Gastrocnemius medialis (tissue), 4 donors: Measurements from ENCODE around the gene STN1. TPM values are rescaled to one million over a fixed set of nuclear protein-coding genes. Genes with fewer than 3 reads are reported as not detected.

Source experiments
- ATAC-seq, 2 donors: fragments of 150-250 bp; one replicate each; pipeline ENCODE4 v1.9.1; 2016
- DNase-seq, 2 donors: peaks; one replicate each; pipeline ENCODE4 v3.0.0-alpha.2; 2019
- H3K27ac ChIP-seq, 4 donors: fragments of 200-600 bp; sonication (generic); 1 replicate in 1 of 4; 2 replicates in 3 of 4; pipeline ENCODE4 v1.5.1; 2016 to 2018; ENCODE audit warnings: mild to moderate bottlenecking in 2 of 4, moderate library complexity in 1 of 4
- H3K27me3 ChIP-seq, 3 donors: fragments of 200-600 bp; sonication (generic) in 2 of 3; 1 replicate in 1 of 3; 2 replicates in 2 of 3; pipeline versions ENCODE4 v1.5.1 to v1.6.0; 2016 to 2019; ENCODE audit warnings: mild to moderate bottlenecking in 1 of 3, moderate library complexity in 1 of 3
- H3K36me3 ChIP-seq, 2 donors: fragments of 200-600 bp; sonication (generic) in 1 of 2; one replicate each; pipeline ENCODE4 v1.5.1; 2017 to 2018
- H3K4me1 ChIP-seq, 2 donors: fragments of 200-600 bp; sonication (generic) in 1 of 2; one replicate each; pipeline ENCODE4 v1.5.1; 2016 to 2017; ENCODE audit warnings: mild to moderate bottlenecking in 2 of 2
- H3K4me3 ChIP-seq, 4 donors: fragments of 200-600 bp; sonication (generic) in 3 of 4; 1 replicate in 1 of 4; 2 replicates in 3 of 4; pipeline ENCODE4 v1.5.1; 2016 to 2019; ENCODE audit warnings: mild to moderate bottlenecking in 2 of 4
- H3K9me3 ChIP-seq, 3 donors: fragments of 200-600 bp; sonication (generic) in 2 of 3; 1 replicate in 1 of 3; 2 replicates in 2 of 3; pipeline ENCODE4 v1.5.1; 2016 to 2019
- POLR2A ChIP-seq, 2 donors: fragments of 450-650 bp; IDR thresholded peaks; one replicate each; pipeline ENCODE4 v1.6.1; 2017; ENCODE audit warnings: antibody characterized with exemption in 2 of 2, mild to moderate bottlenecking in 2 of 2, moderate library complexity in 2 of 2
- in situ Hi-C, 4 donors: fragments of 200-750 bp; cut with MboI; loops; one replicate each; pipeline versions ENCODE4 v1.15.0 to v1.8.0; 2017; ENCODE audit warnings: low sequenced_read_pairs in 4 of 4
- intact Hi-C: fragments of 100-400 bp; cut with DNase I; formaldehyde crosslinking; loops from one replicate; pipeline ENCODE4 v1.15.1; 2023; ENCODE audit warnings: low total_unique reads
- total RNA-seq, 4 donors: library from RNA; depleted of rRNA; stranded (reverse); fragments of >200 nt; gene quantifications; one replicate each; pipeline versions ENCODE4 v1.1.0 to v1.2.3, GENCODE V29; 2016
- TF ChIP-seq, protein P1 (sequence below), 5 experiments: fragments of 450-650 bp in 3 of 5; fragments of 200-600 bp in 2 of 5; sonication (generic) in 2 of 5; IDR thresholded peaks in 4 of 5; conservative IDR thresholded peaks in 1 of 5; 1 replicate in 4 of 5; 2 replicates in 1 of 5; pipeline ENCODE4 v1.5.1; 2016 to 2019; ENCODE audit warnings: antibody characterized with exemption in 5 of 5, mild to moderate bottlenecking in 3 of 5, moderate library complexity in 3 of 5

Gene STN1
- total RNA-seq, 4 donors from 2014 or later = 15.1 to 24.7 (median 20.5) TPM

DNA sequence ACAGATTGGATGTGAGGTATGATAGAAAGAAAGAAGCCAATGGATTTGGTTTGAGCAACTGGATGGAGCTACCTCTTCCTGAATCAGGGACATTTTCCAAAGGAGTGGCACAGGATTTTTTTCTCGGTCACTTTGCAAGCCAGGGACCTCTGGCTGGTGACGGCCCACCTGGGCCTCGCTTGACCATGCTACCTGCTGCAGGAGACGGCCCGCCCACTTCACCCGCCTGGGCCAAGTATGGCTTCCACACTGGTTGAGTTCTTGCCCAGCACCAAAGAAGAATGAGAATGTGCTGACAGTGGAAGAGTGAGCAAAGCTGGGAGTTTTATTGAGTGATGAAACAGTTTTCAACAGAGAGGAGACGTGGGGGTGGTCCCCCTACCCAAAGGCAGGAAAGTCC is 38.2 kb downstream of the STN1 start:
- DNase-seq (no peak), ATAC-seq (no peak)
- intact Hi-C loops = no loop called here
- H3K27ac ChIP-seq = peak overlapping the region in 1 of 4 donors; percentile 77
- no peaks in the 10 kb centered on the region for H3K27me3 ChIP-seq
- peaks cover 10 to 22% of the 10 kb centered on the region in 2 donors for H3K4me1 ChIP-seq
- TF ChIP-seq, protein P1, sequence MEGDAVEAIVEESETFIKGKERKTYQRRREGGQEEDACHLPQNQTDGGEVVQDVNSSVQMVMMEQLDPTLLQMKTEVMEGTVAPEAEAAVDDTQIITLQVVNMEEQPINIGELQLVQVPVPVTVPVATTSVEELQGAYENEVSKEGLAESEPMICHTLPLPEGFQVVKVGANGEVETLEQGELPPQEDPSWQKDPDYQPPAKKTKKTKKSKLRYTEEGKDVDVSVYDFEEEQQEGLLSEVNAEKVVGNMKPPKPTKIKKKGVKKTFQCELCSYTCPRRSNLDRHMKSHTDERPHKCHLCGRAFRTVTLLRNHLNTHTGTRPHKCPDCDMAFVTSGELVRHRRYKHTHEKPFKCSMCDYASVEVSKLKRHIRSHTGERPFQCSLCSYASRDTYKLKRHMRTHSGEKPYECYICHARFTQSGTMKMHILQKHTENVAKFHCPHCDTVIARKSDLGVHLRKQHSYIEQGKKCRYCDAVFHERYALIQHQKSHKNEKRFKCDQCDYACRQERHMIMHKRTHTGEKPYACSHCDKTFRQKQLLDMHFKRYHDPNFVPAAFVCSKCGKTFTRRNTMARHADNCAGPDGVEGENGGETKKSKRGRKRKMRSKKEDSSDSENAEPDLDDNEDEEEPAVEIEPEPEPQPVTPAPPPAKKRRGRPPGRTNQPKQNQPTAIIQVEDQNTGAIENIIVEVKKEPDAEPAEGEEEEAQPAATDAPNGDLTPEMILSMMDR (IDR thresholded peaks at IDR 0.05 in 4 of 5, conservative IDR thresholded peaks at IDR 0.05 in 1 of 5) = no peak
- no peak for TF ChIP-seq POLR2A (IDR thresholded peaks at IDR 0.05)
- peaks cover 0 to 44% of the 10 kb centered on the region in 2 donors for H3K36me3 ChIP-seq
- no peak overlapping the region for H3K4me3 ChIP-seq
- in situ Hi-C loops = loop anchor here in 3 of 4 donors (10.0 to 25.0 kb wide), 4 partner anchors 107 to 332 kb away; partner anchors contain the start of gene SFR1 (in 1 of the 3)
- H3K9me3 ChIP-seq = no peaks in the 10 kb centered on the region

DNA sequence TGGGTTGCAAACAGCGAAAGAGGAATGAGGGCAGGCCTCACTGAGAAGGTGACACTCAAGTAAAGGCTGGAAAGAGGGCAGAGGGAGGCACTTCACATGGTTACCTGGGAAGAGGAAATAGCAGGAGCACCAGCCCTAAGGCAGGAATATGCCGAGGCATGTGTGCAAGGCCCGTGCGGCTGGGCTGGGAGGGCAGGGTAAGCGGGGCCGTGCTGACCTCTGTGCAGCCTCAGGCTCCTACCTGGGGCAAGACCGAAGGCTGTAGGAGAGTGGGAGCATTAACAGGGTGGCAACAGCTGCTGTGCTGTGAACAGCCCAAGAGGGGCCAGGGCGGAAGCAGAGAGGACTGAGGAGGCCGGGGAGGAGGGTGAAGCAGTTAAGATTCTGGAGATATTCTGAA is 38.6 kb downstream of the STN1 start:
- in situ Hi-C loops = loop anchor here in 2 of 4 donors (25.0 kb wide), 2 partner anchors 108 to 333 kb away; no protein-coding TSS in a partner anchor
- no peak overlapping the region for H3K27ac ChIP-seq
- H3K9me3 ChIP-seq = no peaks in the 10 kb centered on the region
- intact Hi-C loops = no loop called here
- H3K27me3 ChIP-seq = no peaks in the 10 kb centered on the region
- H3K4me1 ChIP-seq = peaks cover 10 to 22% of the 10 kb centered on the region in 2 donors
- H3K4me3 ChIP-seq = no peak overlapping the region
- peaks cover 0 to 44% of the 10 kb centered on the region in 2 donors for H3K36me3 ChIP-seq
- no peak for ATAC-seq
- DNase-seq = no peak
- TF ChIP-seq, protein P1 (IDR thresholded peaks at IDR 0.05 in 4 of 5, conservative IDR thresholded peaks at IDR 0.05 in 1 of 5) = no peak
- TF ChIP-seq POLR2A (IDR thresholded peaks at IDR 0.05) = no peak

DNA sequence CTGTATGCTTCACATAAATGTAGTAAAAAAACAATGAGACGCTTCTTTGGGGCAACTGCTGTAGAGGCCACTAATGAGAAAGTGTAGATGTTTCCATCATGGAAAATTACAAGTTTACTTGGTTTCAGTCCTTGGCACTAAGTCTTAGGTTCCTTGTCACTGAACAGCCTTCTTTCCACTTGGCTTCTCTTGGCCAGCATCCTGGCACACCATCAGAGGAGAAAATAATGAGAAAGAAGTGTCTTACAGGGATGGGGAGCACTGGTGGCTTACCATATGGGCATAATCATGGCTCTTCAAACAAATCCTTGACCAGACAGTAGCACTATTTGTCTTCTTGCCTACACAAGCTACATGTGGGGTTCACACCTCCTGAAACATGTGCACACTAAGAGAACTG is 40.1 kb downstream of the STN1 start:
- in situ Hi-C loops = loop anchor here in 2 of 4 donors (25.0 kb wide), 2 partner anchors 109 to 334 kb away; no protein-coding TSS in a partner anchor
- intact Hi-C loops = no loop called here

DNA sequence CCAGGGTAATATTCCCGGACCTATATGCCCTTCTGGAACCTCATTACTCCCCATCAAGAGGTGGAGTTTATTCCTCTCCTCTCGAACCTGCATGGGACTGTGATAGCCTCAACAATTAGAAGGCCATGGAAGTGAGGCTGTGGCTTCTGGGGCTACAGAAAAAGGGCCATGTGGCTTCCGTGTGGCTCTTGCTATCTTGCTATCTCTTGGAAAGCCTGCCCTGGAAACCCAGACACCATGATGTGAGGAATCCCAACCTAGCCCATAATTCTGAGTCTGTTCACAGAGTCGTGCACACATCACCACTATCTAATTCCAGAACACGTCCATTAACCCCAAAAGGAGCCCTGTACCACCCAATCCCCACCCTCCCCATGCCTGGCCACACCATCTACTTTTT is 41.8 kb downstream of the STN1 start:
- Histone ChIP-seq H3K4me1 (peaks cover 5 to 10% of the 10 kb centered on the region in 2 donors), H3K4me3 (no peak overlapping the region), H3K9me3 (no peaks in the 10 kb centered on the region), H3K27ac (no peak overlapping the region), H3K27me3 (no peaks in the 10 kb centered on the region), H3K36me3 (peaks cover 0 to 30% of the 10 kb centered on the region in 2 donors)
- in situ Hi-C loops (loop anchor here in 2 of 4 donors (25.0 kb wide), 2 partner anchors 111 to 336 kb away; no protein-coding TSS in a partner anchor), intact Hi-C loops (no loop called here)
- TF ChIP-seq, protein P1 (IDR thresholded peaks at IDR 0.05 in 4 of 5, conservative IDR thresholded peaks at IDR 0.05 in 1 of 5) = no peak
- TF ChIP-seq POLR2A (IDR thresholded peaks at IDR 0.05) = no peak
- DNase-seq (no peak), ATAC-seq (no peak)

More for the DNA sequence above, 40.1 kb downstream of the STN1 start:
- H3K4me1 ChIP-seq = peaks cover 10 to 22% of the 10 kb centered on the region in 2 donors
- H3K27me3 ChIP-seq = no peaks in the 10 kb centered on the region
- no peaks in the 10 kb centered on the region for H3K9me3 ChIP-seq
- ATAC-seq (no peak), DNase-seq (no peak)
- no peak overlapping the region for H3K4me3 ChIP-seq
- H3K36me3 ChIP-seq = peaks cover 0 to 44% of the 10 kb centered on the region in 2 donors
- H3K27ac ChIP-seq = no peak overlapping the region
- no peak for TF ChIP-seq POLR2A (IDR thresholded peaks at IDR 0.05)
- TF ChIP-seq, protein P1 (IDR thresholded peaks at IDR 0.05 in 4 of 5, conservative IDR thresholded peaks at IDR 0.05 in 1 of 5) = no peak
